Brain microvascular endothelial cell (primary cell): ENCODE measurements around the gene PNMA1.

ENCODE experiments used
- DNase-seq: peaks from one replicate; pipeline ENCODE4 v3.0.0-alpha.2; 2020
- H3K27ac ChIP-seq: fragments of 250-450 bp; sonication (Bioruptor Pico); 2 replicates; pipeline ENCODE4 v1.5.1; 2020; ENCODE audit warnings: mild to moderate bottlenecking, moderate library complexity
- H3K27me3 ChIP-seq: fragments of 250-450 bp; sonication (Bioruptor Pico); replicated peaks from 2 replicates; pipeline ENCODE4 v1.5.1; 2020; ENCODE audit warnings: mild to moderate bottlenecking
- H3K36me3 ChIP-seq: fragments of 250-450 bp; sonication (Bioruptor Pico); replicated peaks from 2 replicates; pipeline ENCODE4 v1.5.1; 2020; ENCODE audit warnings: mild to moderate bottlenecking
- H3K4me3 ChIP-seq: 2 replicates; pipeline ENCODE4 v1.5.1; 2011; ENCODE audit warnings: low read depth, mild to moderate bottlenecking, control low read depth, low read length, moderate library complexity
- CTCF ChIP-seq: IDR thresholded peaks from 2 replicates; pipeline ENCODE4 v1.5.1; 2011; ENCODE audit warnings: low read depth, mild to moderate bottlenecking, moderate library complexity, low read length, control low read depth, inconsistent platforms; ENCODE audit errors: missing control alignments
- in situ Hi-C: cut with HindIII; loops from 2 replicates; pipeline ENCODE4 v1.10.0; 2017; ENCODE audit warnings: low sequenced_read_pairs, low pct_ligation_motif_present

Gene PNMA1

DNA sequence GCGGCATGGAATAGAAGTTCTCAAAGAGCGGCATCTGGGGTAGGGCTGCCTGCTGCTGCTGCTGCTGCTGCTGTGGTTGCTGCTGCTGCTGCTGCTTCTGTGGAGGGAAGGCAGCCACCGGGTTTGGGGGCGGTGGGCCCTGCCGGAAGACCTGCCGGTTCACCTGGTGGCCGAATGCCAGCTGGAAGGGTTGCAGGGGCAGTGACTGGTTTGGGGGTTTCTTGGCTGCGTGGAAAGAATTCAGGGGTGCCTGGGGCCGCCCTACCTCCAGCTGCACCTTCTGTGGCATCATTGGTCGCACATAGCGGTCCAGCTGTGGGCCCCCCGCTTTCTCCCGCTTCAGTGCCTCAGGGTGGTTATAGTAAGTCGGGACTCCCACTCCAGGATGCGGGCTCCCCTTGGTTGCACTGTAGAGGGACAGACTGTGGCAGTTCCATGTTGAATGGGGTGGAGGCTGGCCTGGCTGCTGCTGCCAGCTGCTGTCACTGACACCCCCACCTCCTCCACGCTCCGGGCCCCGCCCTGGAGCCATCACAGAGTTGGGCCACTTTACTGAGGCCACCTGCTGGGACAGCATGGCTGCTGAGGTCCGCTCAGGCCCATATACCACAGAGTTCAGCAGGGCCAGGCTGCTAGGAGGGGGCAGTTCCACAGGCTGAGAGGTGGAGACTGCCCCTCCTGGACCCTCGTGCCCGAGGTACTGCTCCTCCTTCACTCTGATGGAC is 25.2 kb upstream of the PNMA1 start:
- Histone ChIP-seq H3K27ac (no peak overlapping the region), H3K27me3 (no peaks in the 10 kb centered on the region), H3K4me3 (no peak overlapping the region), H3K36me3 (peaks cover 40% of the 10 kb centered on the region)
- in situ Hi-C loops: no loop called here
- DNase-seq: no peak
- no peak for TF ChIP-seq CTCF

DNA sequence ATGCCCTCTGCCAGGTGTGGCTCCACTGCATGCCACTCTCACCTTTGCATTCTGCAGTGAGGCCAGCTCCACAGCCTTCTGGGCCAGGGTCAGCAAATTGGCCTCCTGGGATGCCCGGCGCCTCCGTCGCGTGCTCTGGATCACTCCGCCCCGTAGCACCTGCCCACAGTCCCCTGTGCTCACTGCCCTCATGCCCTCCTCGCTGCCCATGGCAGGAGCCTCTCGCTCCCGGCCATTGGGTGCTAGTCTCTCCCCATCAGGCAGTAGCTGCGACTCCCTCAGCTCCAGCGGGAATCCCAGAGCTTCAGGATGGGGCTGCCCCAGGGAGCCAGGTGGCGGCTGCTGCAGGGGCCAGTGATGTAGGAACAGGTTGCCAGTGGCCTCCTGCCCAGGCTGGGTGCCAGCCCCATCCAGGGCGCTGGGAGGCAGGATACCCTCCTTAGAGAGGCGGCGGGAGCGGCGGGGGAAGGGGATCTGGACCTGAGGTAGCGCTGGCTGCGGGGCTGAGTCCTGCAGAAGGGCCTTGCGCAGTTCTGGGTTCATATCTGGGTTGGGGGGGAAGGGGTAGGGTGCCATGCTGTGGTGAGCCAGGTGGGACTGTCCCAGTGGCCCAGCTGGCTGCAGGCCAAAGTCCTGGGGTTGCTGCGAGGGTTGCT is 24.5 kb upstream of the PNMA1 start:
- H3K27me3 ChIP-seq: no peaks in the 10 kb centered on the region
- H3K27ac ChIP-seq: no peak overlapping the region
- peaks cover 43% of the 10 kb centered on the region for H3K36me3 ChIP-seq
- no peak for DNase-seq
- TF ChIP-seq CTCF: no peak
- no peak overlapping the region for H3K4me3 ChIP-seq
- in situ Hi-C loops: no loop called here

DNA sequence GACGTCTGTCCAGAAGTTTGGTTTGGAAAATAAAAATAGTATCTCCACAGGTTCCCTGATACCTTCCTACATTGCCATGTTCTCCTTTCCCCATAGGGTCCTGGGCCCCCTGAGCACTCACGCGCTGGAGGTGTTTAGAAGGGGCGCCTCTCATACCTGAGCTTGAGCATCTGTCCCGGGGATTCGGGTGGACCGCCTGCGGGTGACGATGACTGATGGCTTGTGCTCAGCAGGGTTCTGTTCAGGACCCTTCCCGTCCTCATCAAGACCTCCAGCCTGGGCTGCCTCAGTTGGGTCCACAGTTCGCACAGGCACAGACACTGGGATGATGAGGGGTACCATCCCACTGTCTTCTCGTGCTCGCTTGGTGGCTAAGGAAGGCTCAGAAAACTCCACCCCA is 22.7 kb upstream of the PNMA1 start:
- TF ChIP-seq CTCF: no peak
- in situ Hi-C loops: no loop called here
- DNase-seq: no peak
- Histone ChIP-seq H3K4me3 (no peak overlapping the region), H3K27me3 (no peaks in the 10 kb centered on the region), H3K27ac (no peak overlapping the region), H3K36me3 (peaks cover 49% of the 10 kb centered on the region)

GRCh38 chr14:73732006-73732405 is 17.8 kb upstream of the PNMA1 start:
- H3K36me3 ChIP-seq: peaks cover 49% of the 10 kb centered on the region
- no peak for DNase-seq
- no peak for TF ChIP-seq CTCF
- no peaks in the 10 kb centered on the region for H3K27me3 ChIP-seq
- H3K27ac ChIP-seq: no peak overlapping the region
- in situ Hi-C loops: no loop called here
- no peak overlapping the region for H3K4me3 ChIP-seq

- Histone ChIP-seq H3K36me3 (peaks cover 55% of the 10 kb centered on the region), H3K4me3 (no peak overlapping the region), H3K27me3 (no peaks in the 10 kb centered on the region), H3K27ac (no peak overlapping the region)
- TF ChIP-seq CTCF: no peak
- in situ Hi-C loops: no loop called here
- DNase-seq: no peak
Observed at GRCh38 chr14:73731111-73731510, 16.9 kb upstream of the PNMA1 start.
